Smooth muscle cell (in vitro differentiated cells): ENCODE data around the gene DARS1. TPM values are rescaled to one million over a fixed set of nuclear protein-coding genes. Genes with fewer than 3 reads are reported as not detected.

Source experiments
- DNase-seq: peaks from one replicate; lab custom pipeline; 2025; ENCODE audit not compliant: unreplicated experiment; lab: John Stamatoyannopoulos, UW
- H2AFZ ChIP-seq: fragments of 200-600 bp; sonication (generic); 2 replicates; pipeline ENCODE4 v1.6.0; 2016; ENCODE audit warnings: antibody characterized with exemption, low read depth, mild to moderate bottlenecking
- H3F3A ChIP-seq: fragments of 200-600 bp; sonication (generic); 2 replicates; pipeline ENCODE4 v1.6.0; 2017; ENCODE audit warnings: antibody characterized with exemption, low read depth
- H3K27ac ChIP-seq: fragments of 200-600 bp; sonication (generic); 2 replicates; pipeline ENCODE4 v1.5.1; 2016; ENCODE audit warnings: low read depth, mild to moderate bottlenecking
- H3K27me3 ChIP-seq: fragments of 200-600 bp; sonication (generic); 2 replicates; pipeline ENCODE4 v1.6.1; 2016; ENCODE audit warnings: low read depth, mild to moderate bottlenecking
- H3K36me3 ChIP-seq: fragments of 200-600 bp; sonication (generic); 2 replicates; pipeline ENCODE4 v1.5.1; 2016; ENCODE audit warnings: low read depth
- H3K4me1 ChIP-seq: fragments of 200-600 bp; sonication (generic); 2 replicates; pipeline ENCODE4 v1.5.1; 2016; ENCODE audit warnings: low read depth
- H3K4me2 ChIP-seq: fragments of 200-600 bp; sonication (generic); 2 replicates; pipeline ENCODE4 v1.6.0; 2016; ENCODE audit warnings: mild to moderate bottlenecking
- H3K4me3 ChIP-seq: fragments of 200-600 bp; sonication (generic); 2 replicates; pipeline ENCODE4 v1.5.1; 2016; ENCODE audit warnings: mild to moderate bottlenecking
- H3K79me2 ChIP-seq: fragments of 200-600 bp; sonication (generic); 2 replicates; pipeline ENCODE4 v1.6.0; 2016; ENCODE audit warnings: low read depth, mild to moderate bottlenecking
- H3K9ac ChIP-seq: fragments of 200-600 bp; sonication (generic); 2 replicates; pipeline ENCODE4 v1.6.0; 2016; ENCODE audit warnings: low read depth
- H3K9me3 ChIP-seq: fragments of 200-600 bp; sonication (generic); replicated peaks from 2 replicates; pipeline ENCODE4 v1.5.1; 2016; ENCODE audit warnings: low read depth
- H4K20me1 ChIP-seq: fragments of 200-600 bp; sonication (generic); 2 replicates; pipeline ENCODE4 v1.6.0; 2016; ENCODE audit warnings: low read depth
- CTCF ChIP-seq: fragments of 200-600 bp; sonication (generic); IDR thresholded peaks from 2 replicates; pipeline ENCODE4 v1.5.1; 2017; ENCODE audit warnings: borderline replicate concordance, mild to moderate bottlenecking, antibody characterized with exemption; ENCODE audit not compliant: insufficient read depth, poor library complexity, severe bottlenecking
- WGBS: methylation state at CpG from one replicate; pipeline ENCODE4 v1.1.7; 2016; ENCODE audit warnings: low lambda C conversion rate; 5-methylcytosine and 5-hydroxymethylcytosine counted together
- polyA plus RNA-seq: library from polyadenylated mRNA; unstranded; fragments of >200 nt; fragmentation: Nextera tagmentation; extraction: Ambion mirVana; gene quantifications from 2 replicates; pipeline ENCODE4 v1.2.1, GENCODE V29; 2016
- total RNA-seq: library from RNA; depleted of rRNA; stranded (reverse); fragments of >200 nt; gene quantifications from 2 replicates; pipeline ENCODE4 v1.2.3, GENCODE V29; 2014

The DARS1 gene
- total and polyA plus RNA-seq, 2 experiments from 2014 or later, result 110 to 121 TPM

DNA sequence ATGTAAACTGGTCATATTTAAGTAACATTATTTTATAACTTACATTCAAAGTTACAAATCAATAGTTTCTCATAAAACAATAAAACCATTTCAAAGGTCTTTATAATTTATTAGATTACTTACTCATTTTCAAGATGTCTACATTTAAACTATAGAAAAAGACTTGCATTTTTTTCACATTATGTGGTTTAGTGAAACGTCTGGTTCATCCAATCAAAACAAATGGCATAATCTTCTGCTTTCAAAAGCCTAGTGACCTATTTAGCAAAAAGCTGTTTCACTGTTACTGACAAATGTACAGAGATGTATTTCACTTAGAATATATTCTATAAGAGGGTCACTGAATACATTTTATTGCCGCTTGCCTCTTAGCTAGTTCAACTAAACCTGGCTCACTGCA, 59.9 kb downstream of the DARS1 start:
- H3K9me3 ChIP-seq, result no peaks in the 10 kb centered on the region
- no peak overlapping the region for H2AFZ ChIP-seq
- H3K36me3 ChIP-seq, result peaks cover 16% of the 10 kb centered on the region
- peaks cover 43% of the 10 kb centered on the region for H4K20me1 ChIP-seq
- 59% methylated on average over 2 of the region's 2 CpGs for WGBS
- no peak for TF ChIP-seq CTCF
- no peaks in the 10 kb centered on the region for H3K79me2 ChIP-seq
- no peak overlapping the region for H3K27ac ChIP-seq
- no peak overlapping the region for H3K4me3 ChIP-seq
- no peaks in the 10 kb centered on the region for H3F3A ChIP-seq
- no peaks in the 10 kb centered on the region for H3K4me1 ChIP-seq
- no peak overlapping the region for H3K9ac ChIP-seq
- no peaks in the 10 kb centered on the region for H3K27me3 ChIP-seq
- DNase-seq, result no peak
- no peak overlapping the region for H3K4me2 ChIP-seq

- WGBS, result 77% methylated on average over 3 of the region's 3 CpGs
- no peaks in the 10 kb centered on the region for H3K4me1 ChIP-seq
- peaks cover 13% of the 10 kb centered on the region for H4K20me1 ChIP-seq
- H3K36me3 ChIP-seq, result peaks cover 8% of the 10 kb centered on the region
- peaks cover 4% of the 10 kb centered on the region for H3F3A ChIP-seq
- H3K4me2 ChIP-seq, result no peak overlapping the region
- H3K9ac ChIP-seq, result no peak overlapping the region
- no peaks in the 10 kb centered on the region for H3K9me3 ChIP-seq
- no peak overlapping the region for H2AFZ ChIP-seq
- no peaks in the 10 kb centered on the region for H3K27me3 ChIP-seq
- no peaks in the 10 kb centered on the region for H3K79me2 ChIP-seq
- H3K27ac ChIP-seq, result no peak overlapping the region
- DNase-seq, result no peak
- H3K4me3 ChIP-seq, result no peak overlapping the region
- peak; percentile 58 for TF ChIP-seq CTCF
Measured at GRCh38 chr2:135916207-135916606, 69.2 kb downstream of the DARS1 start.

DNA sequence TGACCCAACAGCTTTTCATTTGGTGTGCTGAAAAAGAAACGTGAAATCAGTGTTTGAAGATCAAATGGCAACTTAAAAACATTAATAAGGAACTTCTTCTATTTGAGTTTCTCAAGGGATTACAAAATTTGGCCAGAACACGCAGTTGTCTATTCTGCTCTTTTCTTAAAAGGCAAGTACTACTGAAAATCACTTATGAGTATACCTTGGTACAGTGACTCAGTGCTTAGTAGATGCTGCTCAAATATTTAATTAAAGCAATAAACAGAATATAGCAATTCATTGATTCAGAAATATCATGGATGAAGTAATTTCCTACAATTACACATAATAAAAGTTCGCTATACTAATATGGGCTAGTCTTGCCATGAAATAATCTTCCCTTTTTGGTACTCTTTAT, 70.9 kb downstream of the DARS1 start:
- Histone ChIP-seq H3K36me3 (peaks cover 16% of the 10 kb centered on the region), H4K20me1 (peaks cover 13% of the 10 kb centered on the region), H3K9me3 (no peaks in the 10 kb centered on the region), H3K9ac (no peak overlapping the region), H3K27ac (no peak overlapping the region), H3K27me3 (no peaks in the 10 kb centered on the region), H3K4me3 (no peak overlapping the region), H2AFZ (no peak overlapping the region), H3F3A (peaks cover 4% of the 10 kb centered on the region), H3K79me2 (no peaks in the 10 kb centered on the region), H3K4me2 (no peak overlapping the region), H3K4me1 (no peaks in the 10 kb centered on the region)
- no peak for DNase-seq
- WGBS, result 92% methylated on average over 3 of the region's 3 CpGs
- no peak for TF ChIP-seq CTCF

DNA sequence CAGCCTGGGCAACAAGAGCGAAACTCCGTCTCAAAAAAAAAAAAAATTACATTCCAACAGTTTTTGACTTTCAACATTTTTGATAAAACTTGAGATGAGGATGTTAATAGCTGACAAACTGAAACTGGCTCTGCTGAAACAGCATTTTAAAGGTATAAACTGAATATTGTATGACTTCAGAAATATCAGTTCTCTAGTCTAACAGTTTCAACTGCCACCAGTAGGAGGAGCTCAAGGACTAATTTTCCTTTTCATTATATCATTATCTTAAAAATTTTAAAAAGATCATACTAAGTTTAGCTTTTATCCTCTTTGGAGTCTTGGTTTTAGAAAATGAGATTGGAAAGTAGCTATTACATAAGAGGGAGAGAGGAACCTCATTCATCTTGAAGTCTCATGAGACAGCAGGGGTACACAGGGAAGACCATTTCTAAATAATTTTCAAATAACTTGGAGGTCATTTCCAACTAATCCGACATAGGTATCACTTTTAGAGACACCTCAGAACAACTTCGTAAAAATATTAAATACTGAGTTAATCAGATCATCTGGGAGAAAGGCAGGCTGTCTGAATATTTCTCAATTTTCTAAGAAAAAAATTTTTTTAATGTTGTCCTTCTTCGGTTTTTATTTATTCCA, 71.6 kb downstream of the DARS1 start:
- Histone ChIP-seq H4K20me1 (peaks cover 13% of the 10 kb centered on the region), H3K36me3 (peaks cover 18% of the 10 kb centered on the region), H3K4me1 (no peaks in the 10 kb centered on the region), H3K9me3 (no peaks in the 10 kb centered on the region), H3K4me3 (no peak overlapping the region), H2AFZ (no peak overlapping the region), H3K27ac (no peak overlapping the region), H3F3A (peaks cover 4% of the 10 kb centered on the region), H3K79me2 (no peaks in the 10 kb centered on the region), H3K4me2 (no peak overlapping the region), H3K9ac (no peak overlapping the region), H3K27me3 (no peaks in the 10 kb centered on the region)
- no peak for DNase-seq
- 80% methylated on average over 5 of the region's 5 CpGs for WGBS
- TF ChIP-seq CTCF, result peak; percentile 87
